ENCODE data around the gene ALOX15B.
"Not testable (repeated sequence)": the region's sequence is repeated elsewhere in the genome, so short reads cannot be mapped to it uniquely, and the experiment has no call there.

ALOX15B gene

DNA sequence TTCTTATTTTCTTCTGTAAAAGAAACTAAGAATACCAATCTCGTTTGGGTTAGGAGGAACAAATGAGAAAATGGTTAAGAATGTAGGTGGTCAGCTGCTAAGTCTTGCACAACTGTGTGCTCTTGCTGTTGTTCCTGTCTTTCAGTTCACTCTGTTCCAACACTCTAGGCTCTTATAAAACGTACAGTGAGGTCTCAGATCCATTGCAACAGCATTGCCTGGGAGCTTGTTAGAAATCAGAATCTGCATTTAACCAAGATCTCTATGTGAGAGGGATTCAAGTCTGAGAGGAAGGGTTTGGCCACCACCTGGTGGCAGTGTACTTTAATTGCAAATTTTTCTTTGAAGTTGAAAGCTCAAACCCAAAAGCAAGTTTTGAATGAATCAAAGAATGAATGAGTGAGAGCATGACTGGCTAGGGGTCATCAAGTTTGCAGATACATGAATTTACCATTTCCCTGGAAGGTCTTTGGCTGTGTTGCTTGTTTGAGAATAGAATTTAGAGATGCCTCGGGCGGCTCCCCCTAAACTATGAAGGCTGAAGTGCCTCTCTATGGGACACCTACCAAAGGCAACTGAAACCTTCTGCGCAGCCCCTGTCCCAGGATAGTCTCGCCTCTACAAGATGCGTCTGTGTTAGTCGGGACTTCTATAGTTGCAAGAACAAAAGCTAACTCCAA lies 2.5 kb downstream of the ALOX15B start:
- no peak for DNase-seq (ENCODE audit: low read depth)

DNA sequence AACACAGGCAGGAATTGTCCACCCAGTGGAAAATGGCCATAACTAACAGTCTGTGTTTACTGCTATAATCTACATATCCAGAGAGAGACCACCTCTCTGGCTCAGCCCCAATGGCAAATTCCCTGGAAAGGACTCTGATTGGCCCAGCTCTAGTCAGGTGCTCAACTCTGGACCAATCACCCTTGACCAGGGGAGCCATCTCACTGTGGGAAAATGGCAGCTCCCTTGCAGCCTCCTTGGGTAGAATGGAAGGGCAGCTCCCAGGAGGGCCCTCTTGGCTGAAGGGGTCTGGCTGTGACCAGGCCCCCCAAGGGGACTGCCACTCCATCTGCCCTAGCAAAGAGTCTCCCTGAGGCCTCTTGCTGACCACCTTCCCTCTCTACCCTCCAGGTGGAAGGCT lies 3.1 kb downstream of the ALOX15B start:
- no peak for DNase-seq (ENCODE audit: low read depth)

GRCh38 chr17:8044819-8045810 lies 6.3 kb downstream of the ALOX15B start:
- DNase-seq (ENCODE audit: low read depth), result no peak

DNA sequence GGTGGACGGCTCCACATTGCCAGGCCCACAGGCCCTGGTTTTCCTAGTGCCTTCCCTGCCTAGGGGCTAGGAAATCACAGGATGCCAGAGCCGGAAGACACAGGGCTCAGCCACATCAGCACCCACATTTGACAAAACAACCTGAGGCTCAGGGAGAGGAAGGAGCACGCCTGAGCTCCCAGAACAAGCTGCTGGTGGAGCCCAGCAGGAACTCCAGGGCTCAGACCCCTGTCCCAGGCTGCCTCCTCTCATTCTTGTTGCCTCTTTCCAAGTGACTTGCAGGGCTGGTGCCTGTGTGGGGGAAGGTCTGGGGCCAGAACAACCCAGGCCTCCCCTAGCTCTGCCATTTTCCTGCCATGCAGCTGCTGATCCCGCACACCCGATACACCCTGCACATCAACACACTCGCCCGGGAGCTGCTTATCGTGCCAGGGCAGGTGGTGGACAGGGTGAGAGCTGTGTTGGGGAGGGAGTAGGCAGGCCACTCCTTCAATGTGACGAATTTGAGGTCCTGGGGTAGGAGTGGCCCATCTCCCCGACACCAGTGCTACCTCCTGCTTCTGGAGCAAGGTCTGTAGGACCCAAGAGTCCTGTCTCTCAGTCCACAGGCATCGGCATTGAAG lies 7.6 kb downstream of the ALOX15B start:
- no peak for DNase-seq (ENCODE audit: low read depth)

- DNase-seq (ENCODE audit: low read depth), result no peak
Observed at GRCh38 chr17:8046929-8047768, 8.3 kb downstream of the ALOX15B start.

GRCh38 chr17:8047769-8048110 lies 8.9 kb downstream of the ALOX15B start:
- DNase-seq (ENCODE audit: low read depth), result no peak

DNA sequence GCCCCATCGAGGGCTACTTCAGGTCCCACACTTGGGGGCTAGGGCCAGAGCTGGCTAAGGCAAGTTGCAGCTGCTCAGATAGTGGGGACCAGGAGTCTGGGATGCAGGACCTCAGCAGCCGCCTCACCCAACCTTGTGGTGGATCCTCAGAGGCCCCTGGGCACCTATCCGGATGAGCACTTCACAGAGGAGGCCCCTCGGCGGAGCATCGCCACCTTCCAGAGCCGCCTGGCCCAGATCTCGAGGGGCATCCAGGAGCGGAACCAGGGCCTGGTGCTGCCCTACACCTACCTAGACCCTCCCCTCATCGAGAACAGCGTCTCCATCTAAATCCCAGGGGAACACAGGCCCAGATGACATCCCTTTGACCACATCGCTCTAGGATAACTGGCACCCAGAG lies 9.4 kb downstream of the ALOX15B start:
- no peak for DNase-seq (ENCODE audit: low read depth)

GRCh38 chr17:8048736-8049135 lies 9.9 kb downstream of the ALOX15B start:
- no peak for DNase-seq (ENCODE audit: low read depth)

DNA sequence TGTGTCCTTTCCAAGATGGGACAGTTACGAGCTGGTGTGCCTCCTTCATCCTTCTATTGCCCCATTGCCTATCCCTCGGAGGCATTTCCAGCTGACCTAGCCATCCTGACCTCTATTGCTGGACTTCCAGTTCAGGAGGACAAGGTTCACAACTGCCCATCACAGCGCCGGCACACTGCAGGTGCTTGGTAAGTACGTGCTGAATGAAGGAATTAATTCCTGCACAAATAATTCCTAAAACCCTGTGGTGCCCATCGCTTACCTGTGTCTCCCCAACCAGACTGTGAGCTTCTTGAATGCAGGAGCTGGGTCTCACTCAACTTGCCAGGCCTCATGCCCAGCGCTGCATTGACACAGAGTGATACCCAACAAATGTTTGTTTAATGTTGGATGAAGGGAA lies 13.0 kb downstream of the ALOX15B start:
- DNase-seq (ENCODE audit: low read depth), result no peak

DNA sequence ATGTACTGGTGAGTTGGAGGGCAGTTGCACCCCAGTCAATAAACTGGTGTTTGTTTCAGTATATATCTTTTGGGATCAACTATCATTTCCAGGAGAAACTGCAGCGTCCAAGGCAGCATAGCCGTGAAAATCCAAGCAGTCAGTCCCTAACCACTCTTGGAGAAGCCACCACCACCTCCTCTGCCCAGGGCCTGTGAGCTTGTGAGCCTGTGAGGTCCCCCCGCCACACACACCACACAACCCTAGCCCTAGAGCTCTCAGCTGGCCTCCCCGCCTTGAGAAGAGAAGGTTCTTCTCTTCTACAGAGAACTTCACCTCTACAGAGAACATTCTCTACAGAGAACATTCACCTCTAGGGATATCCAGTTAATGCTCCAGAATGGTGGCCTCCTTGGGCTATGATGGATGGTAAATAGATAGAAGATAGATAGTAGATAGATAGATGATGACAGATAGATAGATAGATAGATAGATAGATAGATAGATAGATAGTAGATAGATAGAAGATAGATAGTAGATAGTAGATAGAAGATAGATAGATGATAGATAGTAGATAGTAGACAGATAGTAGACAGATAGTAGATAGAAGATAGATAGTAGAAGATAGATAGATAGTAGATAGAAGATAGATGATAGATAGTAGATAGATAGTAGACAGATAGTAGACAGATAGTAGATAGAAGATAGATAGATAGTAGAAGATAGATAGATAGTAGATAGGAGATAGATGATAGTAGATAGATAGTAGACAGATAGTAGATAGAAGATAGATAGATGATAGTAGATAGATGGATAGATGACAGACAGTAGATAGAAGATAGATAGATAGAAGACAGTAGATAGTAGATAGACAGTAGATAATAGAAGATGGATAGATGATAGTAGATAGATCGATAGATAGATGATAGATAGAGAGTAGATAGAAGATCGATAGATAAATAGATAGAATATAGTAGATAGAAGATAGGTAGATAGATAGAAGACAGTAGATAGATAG lies 13.7 kb downstream of the ALOX15B start:
- no peak for DNase-seq (ENCODE audit: low read depth)

DNA sequence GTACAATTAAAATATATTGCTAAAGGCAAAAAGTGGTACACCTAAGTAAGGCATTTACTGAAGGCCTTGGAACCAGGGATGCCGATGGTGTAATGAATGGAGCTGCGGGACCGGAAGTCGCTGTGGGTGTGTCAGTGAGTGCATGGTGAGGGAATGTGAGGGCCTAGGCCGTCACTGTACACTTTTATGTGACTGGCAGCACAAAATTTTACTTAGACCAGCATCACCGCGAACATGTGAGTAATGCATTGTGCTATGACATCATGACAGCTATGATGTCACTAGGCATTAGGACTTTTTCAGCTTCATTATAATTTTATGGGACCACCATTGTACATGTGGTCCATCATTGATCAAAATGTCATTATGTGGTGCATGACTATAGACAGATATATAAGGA lies 14.7 kb downstream of the ALOX15B start:
- no peak for DNase-seq (ENCODE audit: low read depth)

DNA sequence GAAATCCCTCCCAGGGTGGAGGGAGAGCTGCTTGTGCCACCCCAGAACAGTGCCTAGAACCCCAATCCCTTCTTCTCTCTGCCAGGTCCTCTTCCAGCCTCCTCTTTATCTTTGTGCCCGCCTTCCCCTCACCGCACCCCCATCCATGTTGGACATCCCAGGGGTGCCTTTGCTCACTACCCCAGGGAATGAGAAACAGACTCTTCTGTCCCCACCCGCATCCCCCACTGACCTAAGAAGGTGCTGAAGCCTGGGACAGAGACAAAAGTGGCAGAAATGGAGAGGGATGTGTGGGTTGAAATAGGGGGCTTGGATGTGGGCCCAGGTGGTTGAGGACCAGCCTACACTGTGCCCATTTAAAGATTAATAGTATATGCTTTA lies 17.0 kb downstream of the ALOX15B start:
- no peak for DNase-seq (ENCODE audit: low read depth)

DNA sequence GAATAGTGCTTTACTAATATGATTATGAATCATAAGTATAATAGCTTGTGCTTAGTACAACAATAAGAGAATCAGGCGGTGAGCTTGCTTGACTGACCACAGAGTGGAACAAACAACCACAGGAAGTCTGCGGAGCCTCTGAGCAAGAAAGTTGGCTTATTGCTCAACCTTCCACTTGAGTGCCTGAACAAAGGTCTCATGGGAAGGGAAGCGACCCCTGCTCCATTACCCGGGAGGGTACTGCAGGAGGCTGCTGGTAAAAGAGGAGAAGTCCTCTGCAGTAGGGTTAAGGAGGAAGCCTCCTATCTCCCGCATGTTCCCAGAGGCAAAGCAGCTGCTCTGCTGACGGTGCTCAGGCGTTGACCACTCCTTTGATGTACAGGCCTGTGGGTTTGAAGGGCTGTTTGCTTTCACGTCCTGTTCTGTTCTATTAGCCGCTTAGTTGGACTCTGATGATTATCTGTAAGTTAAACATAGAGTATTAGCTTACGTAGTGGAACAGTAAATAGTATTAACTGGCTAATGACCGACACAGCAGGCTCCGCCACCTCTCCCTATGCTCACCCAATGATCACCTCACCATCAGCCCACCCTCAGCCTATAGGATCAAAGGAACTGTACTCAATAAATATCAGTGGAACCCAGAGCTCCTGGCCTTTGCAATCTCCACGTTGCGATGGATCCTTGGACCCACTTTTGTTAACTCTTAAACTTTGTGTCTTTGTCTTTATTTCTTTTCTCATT lies 17.5 kb downstream of the ALOX15B start:
- no peak for DNase-seq (ENCODE audit: low read depth)

DNA sequence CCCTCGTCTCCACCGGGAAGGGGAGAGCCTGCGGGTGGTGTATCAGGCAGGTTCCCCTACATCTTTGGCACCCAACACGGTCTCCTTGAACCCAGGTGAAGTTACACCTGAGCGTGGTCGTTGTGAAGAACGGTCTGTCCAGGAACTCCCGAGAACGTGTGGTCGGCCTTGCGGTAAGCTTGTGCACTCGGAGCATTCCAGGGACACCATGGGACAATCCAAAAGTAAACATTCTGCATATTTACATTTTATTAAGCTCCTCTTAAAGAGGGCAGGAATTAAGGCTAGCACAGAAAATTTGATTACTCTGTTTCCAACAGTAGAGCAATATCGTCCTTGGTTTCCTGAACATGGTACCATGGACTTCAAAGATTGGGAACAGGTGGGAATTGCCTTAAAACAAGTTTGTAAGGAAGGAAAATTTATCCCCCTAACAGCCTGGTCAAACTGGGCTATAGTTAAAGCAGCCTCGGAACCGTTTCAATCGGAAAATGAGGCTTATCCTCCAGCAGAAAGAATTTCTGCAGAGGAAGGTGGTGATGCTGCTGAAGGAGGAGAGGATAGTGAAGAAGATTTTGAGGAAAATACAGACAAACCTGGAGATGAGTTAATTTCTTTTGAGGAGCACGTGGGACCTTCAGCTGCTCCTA lies 18.2 kb downstream of the ALOX15B start:
- DNase-seq (ENCODE audit: low read depth), result no peak

DNA sequence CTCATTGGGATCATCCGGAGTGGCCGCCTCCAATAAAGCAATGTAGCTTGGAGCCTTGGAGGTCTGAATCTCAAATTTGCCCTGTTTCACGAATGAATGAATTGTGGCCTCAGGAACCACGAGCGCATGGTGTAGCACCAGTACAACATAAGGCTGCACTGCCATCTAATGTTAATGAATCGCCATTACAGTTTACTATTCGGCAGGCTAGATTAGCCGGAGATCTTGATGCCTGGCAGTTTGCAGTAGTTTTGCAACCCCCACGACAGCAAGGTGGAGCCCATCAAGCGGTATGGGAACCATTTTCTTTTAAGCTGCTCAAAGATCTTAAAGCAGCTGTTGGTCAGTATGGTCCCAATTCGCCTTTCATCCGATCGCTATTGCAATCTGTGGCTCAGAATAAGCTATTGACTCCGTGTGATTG lies 18.8 kb downstream of the ALOX15B start:
- DNase-seq (ENCODE audit: low read depth), result no peak

DNA sequence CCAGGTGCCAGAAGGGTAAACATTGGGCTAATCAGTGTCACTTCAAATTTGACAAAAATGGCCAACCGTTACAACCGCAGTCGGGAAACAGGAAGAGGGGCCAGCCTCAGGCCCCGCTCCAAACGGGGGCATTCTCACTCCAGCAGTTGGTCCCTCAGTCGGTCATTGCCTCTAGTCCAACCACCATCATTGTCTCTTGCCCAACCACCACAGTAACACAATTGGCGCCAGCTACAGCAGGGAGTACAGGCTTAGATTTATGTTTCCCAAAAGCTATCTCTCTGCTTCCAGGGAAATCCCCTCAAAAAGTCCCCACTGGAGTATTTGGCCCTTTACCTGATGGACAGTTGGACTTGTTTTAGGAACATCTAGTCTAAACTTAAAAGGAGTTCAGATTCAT lies 20.3 kb downstream of the ALOX15B start:
- DNase-seq (ENCODE audit: low read depth), result no peak

DNA sequence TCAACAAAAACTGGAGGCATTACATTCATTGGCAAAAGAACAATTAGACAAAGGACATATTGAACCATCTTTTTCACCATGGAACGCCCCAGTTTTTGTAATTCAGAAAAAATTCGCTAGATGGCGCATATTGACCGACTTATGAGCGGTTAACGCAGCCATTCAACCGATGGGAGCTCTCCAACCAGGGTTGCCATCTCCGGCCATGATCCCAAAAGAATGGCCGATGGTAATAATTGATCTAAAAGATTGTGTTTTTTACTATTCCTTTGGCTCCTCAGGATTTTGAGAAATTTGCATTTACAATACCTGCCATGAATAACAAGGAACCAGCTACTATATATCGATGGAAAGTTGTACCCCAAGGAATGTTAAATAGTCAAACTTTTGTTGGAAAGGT lies 21.4 kb downstream of the ALOX15B start:
- no peak for DNase-seq (ENCODE audit: low read depth)

GRCh38 chr17:8061851-8062250 lies 23.0 kb downstream of the ALOX15B start:
- DNase-seq (ENCODE audit: low read depth), result not testable (repeated sequence)

DNA sequence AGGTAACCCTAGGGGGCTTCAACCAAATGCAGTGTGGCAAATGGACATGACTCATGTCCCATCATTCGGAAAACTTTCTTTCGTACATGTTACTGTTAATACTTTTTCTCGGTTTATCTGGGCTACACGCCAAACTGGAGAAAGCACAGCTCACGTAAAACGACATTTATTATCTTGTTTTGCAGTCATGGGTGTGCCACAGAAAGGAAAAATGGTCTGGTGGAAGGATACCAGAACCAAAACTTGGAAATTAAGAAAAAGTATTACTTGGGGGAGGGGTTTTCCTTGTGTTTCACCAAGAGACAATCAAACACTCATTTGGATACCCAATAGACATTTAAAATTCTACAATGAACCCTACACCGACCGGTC lies 23.6 kb downstream of the ALOX15B start:
- DNase-seq (ENCODE audit: low read depth), result no peak

All from stimulated activated CD8-positive, alpha-beta memory T cell treated with anti-CD3 and anti-CD28 coated beads, Interleukin-7, amount 100 ng/mL, for 24 hours (primary cell).